CD1c-positive myeloid dendritic cell (primary cell): ENCODE data around the gene FOSL1.
A peak's percentile ranks its signal among the peaks of the same experiment; 100 is the strongest.

Experiments used
- DNase-seq: peaks from one replicate; pipeline ENCODE4 v3.0.0-alpha.2; 2016; ENCODE audit errors: extremely low spot score

FOSL1 gene

DNA sequence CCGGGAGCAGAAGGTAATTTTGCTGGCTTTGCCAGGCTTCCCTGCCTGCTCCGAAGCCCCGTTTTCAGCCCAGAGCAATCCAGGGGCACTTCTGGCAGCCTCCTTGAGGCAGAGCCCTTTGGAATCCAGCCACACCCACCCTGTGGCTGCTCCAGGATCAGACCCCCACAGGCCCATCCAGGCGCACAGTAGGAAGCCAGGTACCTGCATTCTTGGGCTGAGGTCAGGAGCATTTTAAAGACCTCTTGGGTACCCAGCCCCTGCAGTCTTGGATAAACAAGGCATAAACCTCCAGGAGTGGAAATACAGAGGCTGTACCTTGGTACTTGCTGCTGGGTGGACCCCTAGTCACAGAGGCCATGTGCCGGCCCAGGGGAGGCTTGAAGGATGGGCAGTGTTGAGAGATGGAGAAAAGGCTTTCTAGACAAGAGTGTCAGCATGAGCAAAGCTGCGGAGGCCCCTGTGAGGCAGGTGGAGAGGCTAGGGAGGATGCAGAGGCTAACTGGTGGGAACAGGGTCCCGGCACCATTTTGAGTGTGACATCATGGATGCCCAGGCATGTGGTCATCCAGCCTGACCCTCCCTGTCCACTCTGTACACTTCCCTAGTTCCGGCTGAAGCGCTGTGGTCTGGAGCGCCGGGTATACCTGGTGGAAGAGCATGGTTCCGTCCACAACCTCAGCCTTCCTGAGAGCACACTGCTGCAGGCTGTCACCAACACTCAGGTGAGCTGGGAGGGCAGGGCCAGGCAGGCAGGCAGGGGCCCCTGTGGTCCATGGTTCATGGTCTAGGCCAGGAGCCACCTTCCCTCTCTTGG lies 36.1 kb downstream of the FOSL1 start:
- DNase-seq: no peak

DNA sequence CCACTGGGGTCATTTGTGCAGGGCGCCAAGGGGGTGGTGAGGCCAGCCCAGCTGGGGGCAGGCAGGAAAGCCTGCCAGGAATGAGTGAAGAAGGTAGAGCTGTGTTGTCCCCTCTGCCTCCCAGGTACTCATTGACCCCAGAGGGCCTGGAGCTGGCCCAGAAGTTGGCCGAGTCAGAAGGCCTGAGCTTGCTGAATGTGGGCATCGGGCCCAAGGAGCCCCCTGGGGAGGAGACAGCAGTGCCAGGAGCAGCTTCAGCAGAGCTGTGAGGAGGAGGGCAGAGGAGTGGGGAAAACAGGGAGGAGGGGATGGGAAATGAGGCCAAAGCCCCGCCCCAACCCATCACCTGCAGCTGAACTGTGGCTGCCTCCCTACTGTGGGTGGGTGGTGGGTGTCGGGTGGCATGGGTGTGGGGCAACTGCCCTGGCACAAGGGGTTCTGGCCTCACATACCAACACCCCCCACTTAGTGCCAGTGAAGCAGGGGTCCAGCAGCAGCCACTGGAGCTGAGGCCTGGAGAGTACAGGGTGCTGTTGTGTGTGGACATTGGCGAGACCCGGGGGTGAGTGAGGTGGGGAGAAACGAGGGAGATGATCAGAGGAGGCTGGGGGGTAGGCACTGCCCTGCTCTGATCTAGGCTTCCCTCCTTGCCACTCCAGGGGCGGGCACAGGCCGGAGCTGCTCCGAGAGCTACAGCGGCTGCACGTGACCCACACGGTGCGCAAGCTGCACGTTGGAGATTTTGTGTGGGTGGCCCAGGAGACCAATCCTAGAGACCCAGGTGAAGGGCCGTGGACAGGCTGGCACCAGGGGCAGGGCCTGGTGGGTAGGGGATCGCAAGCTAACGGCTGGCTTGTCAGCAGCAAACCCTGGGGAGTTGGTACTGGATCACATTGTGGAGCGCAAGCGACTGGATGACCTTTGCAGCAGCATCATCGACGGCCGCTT lies 37.0 kb downstream of the FOSL1 start:
- DNase-seq: no peak

DNA sequence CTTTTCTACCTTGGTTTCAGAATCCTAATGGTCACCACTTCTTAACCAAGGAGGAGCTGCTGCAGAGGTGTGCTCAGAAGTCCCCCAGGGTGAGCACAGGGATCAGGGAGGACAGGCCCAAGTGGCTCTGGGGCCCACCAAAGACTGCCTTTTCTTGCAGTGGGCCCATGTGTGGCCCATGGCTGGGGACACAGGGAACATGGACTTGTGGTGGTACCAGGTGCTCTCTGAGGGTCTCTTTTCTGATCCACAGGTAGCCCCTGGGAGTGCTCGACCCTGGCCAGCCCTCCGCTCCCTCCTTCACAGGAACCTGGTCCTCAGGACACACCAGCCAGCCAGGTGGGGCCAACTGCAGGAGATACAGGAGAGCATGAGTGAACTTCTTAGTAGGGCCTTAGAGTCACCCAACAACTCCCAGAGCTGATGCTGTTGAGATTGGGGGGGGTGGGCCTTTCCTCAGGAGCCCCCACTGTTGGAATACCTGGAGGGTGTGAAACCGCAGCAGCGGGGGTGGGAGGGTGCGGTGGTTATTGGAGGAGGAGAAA lies 37.9 kb downstream of the FOSL1 start:
- DNase-seq: no peak

DNA sequence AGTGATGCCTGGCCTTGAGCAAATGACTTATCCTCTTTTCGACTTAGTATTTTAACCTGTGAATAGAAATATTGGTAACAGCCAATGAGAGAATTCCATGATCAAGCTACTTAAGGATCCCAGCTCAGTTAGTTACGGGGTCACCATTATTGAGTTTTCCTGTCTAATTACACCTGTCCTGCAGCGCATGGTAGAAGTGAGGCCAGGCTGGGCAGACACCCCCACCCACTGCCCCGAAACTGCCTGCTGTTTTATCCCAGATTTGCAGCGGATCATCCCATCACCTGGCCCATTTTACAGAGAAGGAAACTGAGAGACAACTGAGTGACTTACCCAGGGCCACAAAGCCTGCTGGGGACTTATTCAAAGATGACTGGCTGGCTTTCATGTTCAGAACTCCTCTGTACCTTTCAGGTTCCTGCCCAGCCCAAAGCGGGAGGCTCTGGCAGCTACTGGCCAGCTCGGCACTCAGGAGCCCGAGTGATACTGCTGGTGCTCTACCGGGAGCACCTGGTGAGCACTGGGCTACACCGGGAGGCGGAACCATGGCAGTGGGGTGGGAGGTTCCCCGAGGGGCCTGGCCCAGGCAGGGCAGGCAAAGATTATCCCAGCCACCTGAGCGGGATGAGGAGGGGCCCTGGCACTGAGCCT lies 38.5 kb downstream of the FOSL1 start:
- DNase-seq: no peak

DNA sequence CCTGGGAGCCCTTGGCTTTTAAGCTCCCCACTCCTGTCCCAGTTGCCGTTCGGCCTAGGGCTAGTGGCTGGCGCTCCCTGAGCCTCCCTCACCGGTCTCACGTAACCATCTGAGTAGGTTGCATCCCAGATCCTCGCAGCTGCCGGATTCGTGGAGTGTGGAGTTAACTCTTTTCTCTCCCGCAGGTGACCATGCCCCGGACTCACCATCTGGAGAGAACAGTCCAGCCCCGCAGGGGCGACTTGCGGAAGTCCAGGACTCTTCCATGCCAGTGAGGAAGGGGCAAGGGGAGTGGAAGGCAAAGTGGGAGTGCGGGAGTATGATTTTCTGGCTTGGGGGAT lies 39.1 kb downstream of the FOSL1 start:
- DNase-seq: no peak

DNA sequence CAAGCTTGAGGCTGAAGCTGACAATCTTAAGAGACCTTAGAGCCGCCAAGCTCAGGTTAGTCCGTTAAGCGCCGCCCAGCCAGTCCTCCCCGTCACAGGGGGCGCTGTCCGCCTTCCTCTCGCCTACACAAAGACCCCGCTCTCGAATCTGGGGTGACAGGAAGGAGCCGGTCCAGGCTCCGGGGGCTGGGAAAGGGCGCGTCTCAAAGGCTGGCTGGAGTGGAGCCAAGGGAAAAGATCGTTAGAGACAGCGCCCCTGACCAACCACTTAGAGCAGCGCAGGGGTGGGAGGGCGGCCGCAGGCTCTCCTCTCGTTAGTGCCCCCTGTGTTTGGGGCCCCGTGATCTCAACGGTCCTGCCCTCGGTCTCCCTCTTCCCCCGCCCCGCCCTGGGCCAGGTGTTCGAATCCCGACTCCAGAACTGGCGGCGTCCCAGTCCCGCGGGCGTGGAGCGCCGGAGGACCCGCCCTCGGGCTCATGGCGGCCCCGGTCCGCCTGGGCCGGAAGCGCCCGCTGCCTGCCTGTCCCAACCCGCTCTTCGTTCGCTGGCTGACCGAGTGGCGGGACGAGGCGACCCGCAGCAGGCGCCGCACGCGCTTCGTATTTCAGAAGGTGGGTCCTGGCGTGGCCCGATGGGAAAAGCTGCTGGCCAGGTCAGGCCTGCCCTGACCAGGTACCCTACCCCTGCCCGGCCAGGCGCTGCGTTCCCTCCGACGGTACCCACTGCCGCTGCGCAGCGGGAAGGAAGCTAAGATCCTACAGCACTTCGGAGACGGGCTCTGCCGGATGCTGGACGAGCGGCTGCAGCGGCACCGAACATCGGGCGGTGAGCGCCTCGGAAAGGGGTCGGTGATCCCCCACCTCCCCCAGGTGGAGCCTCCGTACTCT lies 39.7 kb downstream of the FOSL1 start, which contains the start of gene MUS81:
Gene MUS81, plus strand, starts transcription at position 156 of the 887 bp plus-strand sequence. Its CDS starts 321 bp downstream, at position 477.
- DNase-seq: peak; percentile 93

DNA sequence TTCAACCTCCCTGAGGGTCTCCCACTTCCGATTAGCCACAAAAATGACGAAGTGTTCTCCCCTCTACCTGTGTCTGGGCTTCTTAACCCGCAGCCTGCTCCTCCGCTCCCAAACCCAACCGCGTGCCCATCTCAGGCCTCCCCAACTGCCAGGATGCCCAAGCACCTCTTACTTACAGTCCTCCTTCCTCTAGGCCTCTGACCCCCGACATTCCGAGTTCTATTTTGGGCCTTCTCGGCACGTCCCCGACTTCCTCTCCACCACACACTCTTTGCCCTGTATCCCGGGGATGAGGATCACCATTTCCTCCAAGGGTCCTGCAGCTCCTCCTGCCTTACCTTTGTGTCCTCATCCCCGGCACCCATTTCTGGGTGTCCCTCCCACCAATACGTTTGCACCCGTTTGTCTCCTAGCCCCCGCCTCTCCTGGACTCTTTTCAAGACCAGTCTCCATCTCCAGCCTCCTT lies 40.3 kb downstream of the FOSL1 start:
- no peak for DNase-seq

DNA sequence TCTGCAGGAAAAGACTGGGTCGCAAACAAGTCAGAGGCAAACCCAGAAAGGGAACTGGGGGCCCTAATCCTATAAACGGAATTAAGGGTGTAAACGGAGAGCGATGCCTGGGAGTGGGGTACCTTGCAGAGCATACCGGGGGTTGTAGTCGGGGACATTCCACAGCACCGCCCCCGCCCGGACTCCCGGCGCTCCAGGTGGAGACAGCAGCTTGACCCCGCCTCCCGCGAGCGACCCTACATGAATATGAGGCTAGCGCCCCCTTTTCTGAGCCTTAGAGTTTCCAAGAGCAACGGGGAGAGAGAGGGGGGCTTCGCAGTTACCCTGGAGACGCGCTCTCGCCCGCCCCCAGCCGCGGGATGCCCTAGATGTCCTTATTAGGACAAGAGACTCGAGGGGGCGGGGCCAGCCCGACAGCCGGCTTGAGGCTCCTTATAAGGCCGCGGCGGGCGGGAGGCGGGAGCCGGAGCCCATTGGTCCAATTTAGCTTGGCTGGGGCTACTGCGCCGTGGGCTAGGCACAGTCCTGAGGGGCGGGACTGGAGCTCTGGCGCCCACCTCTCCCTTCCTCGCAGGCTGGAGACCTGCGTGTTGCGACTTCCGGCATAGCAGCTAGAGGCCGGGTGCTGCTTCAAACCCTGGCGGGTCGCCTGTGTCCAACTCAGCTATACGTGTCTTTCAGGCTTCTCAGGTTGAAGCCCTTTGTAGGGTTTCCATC lies 40.9 kb downstream of the FOSL1 start:
- DNase-seq: peak; percentile 99

DNA sequence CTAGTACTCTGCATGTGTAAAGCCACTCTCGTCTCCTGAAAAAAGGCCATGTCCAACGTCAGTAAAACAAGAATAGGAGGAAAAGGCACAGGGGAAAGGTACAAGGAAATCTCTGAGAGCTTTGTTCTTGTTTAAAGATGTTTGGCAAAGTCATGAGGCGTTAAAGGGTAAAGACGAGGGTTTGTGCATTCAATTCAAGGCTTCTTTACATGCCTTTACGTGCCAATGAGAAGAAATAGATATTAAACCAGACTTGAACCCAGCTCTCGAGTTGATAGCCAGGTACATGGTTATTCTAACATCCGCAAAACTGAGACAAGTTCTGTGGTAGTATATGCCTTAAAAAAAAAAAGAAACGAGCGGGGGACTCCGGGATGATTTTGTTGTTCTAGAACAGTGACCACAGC lies 41.5 kb downstream of the FOSL1 start:
- no peak for DNase-seq

DNA sequence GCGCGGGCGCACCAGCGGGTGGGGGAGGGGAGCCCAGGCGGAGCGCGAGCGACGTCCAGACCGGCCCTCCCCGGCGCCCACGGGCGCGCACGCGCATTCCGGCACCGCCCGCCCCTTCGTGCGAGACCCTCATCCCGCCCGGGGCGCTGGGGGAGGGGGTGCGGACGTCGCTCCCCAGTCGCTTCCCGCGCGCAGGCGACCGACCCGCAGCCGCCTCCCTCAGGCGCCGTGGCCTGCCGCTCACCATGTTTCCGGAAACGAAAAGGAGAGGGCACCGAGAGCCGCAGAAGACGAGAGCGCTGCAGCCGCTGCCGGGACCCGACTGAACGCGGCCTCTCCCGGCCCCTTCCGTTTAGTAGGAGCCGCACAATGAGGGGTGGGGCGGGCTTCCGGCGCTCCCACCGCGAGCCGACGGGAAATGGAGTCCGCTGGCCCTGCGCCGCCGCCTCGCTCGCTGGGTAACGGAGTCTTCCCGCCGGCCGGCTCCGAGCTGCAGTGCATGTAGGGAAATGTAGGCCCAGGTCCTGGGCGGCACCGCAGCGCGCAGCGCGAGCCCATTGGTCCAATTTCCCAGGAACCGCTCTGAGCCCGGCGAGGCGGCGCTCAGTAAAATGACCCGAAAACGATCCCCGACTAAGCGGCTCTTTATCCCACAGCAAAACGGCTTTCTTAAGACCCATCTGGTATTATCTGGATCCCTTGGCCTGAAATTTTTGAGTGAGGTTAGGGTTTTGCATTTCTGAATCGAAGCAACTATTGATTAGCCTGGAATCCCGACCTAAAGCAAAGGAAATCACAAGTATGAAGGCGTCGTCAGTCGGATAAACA lies 42.1 kb downstream of the FOSL1 start, which contains the start of gene CFL1:
Gene CFL1, minus strand, starts transcription at position 328 of the 828 bp plus-strand sequence. Its CDS starts 81 bp downstream, at position 247.
- DNase-seq: peak; percentile 99

DNA sequence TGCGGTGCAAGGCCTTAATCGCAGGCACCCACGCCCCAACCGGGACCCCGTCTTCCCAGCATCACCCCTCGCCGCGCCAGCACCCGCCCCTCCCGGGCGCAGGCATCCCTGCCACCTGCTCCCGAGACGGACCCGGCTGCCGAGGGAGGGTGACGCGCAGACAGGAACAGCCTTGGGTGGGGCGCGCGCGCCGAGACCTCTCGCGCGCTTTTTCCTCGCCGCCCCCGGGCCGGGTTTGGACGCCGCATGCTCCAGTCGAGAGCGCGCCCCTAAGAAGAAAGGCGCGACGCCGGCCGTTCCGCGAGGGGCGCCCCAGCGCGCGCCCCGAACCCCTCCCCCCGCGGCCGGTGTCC lies 42.7 kb downstream of the FOSL1 start:
- no peak for DNase-seq

DNA sequence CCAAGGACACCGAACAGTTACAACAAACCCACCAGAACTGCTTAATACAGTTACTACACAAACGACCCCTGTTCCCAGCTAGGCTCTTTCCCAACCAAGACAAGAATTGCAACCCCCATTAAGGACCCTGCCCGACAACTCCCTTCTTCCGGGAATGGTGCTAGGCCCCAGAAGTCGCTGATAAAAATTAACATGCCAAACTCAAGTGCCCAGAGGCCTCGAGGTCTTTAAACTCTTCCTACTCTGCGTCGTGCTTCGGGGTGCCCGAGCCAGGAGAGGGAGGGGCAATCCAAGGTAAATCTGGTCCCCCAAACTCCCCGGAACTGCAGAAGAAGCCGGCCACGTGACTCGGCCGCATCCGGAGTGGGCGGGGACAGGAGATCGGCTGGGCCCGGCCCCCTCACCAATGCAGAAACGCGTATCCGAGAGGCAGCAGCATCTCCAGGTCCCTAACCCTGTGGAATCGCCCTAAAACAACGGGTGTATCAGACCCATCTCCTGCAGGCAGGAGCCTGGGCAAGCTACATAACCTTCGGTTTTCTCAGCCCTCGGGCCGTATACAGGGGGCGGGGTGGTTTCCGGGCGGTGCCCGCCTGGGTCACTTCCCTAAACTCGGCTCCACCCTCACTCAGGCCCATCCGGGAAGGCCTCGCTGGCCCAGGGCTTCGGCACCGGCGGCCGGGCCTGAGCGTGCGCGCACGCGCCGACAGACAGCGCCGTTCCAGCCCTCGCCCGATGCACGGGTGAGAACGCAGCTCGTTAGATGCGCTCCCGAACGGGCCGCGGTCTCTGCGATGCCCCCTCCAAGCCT lies 43.3 kb downstream of the FOSL1 start:
- DNase-seq: peak; percentile 89

DNA sequence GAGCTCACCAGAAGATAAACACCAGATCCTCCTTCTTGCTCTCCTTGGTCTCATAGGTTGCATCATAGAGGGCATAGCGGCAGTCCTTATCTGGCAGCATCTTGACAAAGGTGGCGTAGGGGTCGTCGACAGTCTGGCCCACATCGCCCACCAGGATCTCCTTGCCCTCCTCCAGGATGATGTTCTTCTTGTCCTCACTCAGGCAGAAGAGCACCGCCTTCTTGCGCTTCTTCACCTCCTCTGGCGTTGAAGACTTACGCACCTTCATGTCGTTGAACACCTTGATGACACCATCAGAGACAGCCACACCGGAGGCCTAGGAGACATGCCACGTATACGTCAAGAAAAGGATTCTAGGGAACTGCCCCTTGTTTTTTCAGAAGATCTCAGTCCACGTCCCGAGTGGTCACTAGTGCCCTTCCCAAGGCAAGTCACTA lies 44.2 kb downstream of the FOSL1 start:
- no peak for DNase-seq

DNA sequence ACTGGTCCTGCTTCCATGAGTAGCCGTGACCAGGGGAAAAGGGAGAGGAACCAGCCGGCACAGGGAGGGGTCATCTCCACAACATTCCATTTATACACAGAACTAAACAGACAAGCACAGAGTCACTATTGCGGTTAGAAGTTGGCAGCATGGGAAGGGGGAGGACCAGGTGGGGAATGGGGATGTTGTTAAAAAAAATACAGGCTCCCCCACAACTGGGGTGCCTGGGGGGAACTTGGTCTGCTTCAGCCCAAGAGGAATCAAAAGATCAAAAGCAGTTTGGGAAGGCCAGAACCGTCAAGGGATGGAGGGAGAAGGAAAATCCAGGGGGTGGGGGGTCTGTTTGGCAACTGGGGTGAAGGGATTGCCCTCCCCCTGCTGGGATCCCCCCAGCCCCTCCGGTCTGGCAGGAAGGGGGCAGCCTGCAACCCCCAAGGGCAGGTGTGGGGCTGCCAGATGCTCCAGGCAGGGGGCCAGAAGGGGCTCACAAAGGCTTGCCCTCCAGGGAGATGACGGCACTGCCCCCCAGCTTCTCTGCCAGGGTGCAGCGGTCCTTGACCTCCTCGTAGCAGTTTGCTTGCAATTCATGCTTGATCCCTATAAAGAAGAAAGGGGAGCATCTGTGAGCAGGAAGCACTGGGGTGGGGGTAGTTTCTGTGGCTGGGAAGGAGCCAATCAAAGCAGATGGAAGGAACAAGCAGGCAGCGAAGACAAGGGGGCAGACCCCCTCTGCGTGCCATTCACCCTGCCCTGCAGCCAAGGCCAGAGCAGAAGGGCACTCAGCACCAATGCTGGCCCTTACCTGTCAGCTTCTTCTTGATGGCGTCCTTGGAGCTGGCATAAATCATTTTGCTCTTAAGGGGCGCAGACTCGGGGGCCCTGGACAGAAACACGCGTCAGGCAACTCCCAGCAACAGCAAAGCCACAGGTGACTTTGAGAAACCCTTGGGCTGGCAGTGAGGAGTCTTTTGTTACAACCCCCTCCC lies 45.0 kb downstream of the FOSL1 start:
- DNase-seq: no peak

DNA sequence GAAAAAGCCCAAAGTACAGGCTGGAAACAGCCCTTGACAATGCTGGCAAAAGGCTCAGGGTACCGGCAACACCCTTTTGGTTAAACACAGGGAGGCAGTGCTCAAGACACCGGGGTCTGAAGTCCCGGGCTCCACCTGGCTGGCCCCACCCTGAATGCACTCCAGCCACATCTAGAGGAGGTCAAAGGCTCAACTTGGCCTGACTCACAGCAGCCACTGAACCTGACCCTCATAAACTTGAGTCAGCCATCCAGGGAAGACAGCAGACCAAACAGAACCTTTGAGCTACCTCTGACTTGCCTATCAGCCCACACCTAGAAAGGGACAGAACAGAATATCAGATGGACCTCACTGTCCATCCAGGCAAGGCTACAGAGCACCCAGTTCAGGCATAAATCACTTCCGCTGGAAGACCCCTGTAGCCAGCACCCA lies 46.0 kb downstream of the FOSL1 start:
- no peak for DNase-seq

DNA sequence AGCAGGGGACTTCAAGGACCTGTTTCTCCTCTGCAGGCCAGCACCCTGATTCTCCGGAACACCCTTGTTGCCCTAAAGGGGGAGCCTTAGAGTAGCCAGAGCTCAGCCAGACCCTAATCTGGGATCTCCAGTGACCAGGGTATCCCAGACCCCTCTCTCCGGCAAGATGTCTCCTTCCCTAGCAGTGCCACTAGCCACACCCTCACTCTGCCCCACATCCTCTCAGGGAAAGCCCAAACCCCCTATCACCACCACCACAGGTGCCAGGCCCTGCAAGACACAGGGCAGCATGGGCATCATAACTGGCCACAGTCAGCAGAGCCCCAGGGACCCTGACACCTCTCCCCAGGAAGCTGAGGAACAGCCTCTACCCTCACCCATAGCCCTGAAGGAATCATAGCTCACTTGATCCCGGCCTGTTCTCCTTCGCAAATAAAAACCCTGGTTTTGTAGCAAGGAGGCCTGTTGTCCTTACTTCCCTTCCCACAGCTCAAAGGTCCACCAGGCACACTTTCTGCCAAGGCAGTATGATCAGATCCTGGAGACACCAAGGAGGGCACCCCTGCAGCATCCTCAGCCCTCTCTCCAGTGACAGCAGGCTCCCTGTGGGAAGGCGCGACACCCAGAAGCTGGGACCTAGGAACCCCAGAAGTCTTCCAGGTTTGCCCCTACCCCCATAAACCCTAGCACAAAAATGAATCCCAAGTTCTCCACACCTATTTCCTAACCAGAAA lies 46.8 kb downstream of the FOSL1 start:
- DNase-seq: no peak
